Activated T-cell treated with anti-CD3 and anti-CD28 coated beads, Interleukin-2, amount 50 U/mL, for 48 hours (primary cell): Measurements from ENCODE around the gene CPA5.

Experiments used
- DNase-seq, 2 experiments: peaks; one replicate each; pipeline ENCODE4 v3.0.0-alpha.2; 2020

The CPA5 gene

DNA sequence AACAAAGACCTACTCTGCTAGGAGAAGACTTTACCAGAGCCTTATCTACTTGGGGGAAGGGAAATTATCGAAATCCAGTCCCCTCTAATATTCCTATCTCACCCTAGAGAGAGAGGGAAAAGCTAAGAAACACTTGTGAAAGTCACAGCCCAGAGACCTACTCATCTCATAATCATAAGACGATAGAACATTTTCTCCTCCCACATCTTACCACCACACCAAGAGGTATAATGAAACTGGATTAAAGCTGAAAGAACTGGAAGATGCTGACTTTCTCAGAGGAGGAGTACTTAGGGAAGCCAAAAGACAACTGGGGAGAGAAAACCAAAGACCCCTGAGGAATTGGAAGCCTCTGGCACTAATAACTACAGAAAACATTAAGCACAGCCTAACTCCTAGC, 10.8 kb upstream of the CPA5 start:
- no peak for DNase-seq

DNA sequence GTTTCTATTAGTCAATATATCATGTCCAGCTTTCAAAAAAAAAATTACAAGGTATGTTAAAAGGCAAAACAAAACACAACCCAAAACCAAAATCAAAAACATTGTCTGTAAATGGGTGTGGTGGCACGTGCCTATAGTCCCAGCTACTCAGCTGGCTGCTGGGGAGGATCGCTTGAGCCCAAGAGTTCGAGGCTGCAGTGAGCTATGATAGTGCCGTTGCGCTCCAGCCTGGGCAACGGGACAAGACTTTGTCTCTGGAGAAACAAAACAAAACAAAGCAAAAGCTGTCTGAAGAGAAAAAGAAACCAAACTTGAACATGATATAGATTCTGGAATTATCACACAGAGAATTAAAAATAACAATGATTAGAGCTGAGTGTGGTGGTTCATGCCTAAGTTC, 10.3 kb upstream of the CPA5 start:
- DNase-seq = no peak

DNA sequence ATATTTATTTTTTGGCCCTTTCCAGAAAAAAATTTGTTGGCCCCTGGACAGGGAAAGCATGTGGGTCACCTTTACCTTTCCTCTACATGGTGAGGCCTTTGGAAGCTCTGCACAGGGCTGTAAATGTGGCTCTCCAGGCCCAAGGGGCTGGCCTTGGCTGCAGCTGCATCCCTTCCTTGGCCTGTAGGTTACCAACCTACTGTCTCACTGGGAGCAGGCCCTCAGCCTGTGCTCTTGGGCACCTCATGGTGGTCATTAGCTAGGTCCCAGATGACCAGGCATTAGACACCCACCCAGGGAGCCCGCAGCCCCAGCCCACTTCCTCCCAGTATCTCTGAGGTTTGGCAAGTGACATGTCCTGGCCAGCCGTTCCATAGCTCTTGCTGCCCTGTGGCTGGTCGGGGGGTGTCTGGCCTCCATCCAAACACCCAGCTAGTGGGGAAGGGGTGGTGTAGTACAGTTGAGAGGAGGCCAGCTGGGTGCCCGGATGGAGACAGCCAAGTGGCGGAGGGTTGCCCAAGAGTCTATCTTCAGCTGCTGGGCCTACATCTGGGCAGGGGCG, 7.1 kb upstream of the CPA5 start:
- DNase-seq = no peak

DNA sequence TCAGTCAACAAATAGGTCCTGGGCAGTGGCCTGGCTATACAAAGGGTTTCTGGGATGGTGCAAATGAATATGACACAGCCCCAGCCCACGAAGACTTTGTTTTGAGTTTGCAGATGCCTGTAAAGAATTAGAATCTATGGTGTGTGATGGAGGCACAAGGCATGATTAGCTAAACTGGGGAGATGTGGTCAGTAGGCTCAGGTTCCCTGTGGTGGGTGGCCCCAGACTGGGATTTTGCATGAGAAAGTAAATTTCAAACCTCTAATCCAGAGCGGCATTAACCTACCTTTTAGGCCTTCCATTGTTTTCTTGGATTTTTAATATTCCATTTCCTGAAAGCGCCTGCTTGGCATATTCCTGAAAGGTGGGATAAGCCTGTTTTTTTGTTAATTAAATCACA, 6.4 kb upstream of the CPA5 start:
- no peak for DNase-seq

DNA sequence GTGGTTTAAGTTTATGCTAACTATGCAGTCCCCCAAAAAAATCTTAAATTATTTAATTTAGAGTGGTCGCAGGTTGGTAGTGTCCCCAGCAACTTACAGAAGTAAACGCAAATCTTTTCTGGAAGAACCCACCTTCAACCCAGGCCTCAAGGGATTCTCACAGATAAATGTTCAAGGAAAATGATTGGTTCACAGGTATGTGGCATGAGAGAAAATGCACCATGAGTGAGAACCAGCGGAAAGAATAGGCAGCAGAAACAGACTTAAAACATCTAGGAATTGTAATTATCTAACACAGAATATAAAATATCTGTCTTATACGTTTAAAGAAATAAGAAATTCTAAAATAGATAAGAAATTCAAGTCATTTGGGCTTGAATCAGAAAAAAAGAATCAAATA, 2.7 kb upstream of the CPA5 start:
- no peak for DNase-seq

DNA sequence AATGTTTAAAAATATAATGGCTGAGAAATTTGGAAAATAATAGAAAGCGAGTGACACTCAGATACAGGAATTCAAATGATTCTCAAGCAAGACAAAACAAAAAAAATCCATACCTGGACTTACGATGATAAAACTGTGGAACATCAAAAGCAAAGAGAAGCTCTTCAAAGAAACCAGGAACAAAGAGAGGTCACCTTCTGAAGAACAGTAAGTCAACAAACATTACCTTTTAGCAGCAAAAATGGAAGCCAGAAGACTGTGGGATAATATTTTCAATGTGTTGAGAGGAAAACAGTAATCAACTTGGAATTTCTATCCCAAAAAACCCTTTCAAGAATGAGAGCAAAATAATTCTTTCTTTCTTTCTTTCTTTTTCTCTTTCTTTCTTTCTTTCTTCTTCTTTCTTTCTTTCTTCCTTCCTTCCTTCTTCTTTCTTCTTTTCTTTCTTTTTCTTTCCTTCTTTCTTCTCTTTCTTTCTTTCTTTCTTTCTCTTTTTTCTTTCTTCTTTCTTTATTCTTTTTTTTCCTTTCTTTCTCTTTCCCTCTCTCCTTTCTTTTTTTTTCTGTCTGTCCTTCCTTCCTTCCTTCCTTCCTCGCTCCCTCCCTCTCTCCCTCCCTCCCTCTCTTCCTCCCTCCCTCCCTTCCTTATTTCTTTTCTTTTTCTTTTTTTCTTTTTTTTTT, 1.8 kb upstream of the CPA5 start:
- no peak for DNase-seq

DNA sequence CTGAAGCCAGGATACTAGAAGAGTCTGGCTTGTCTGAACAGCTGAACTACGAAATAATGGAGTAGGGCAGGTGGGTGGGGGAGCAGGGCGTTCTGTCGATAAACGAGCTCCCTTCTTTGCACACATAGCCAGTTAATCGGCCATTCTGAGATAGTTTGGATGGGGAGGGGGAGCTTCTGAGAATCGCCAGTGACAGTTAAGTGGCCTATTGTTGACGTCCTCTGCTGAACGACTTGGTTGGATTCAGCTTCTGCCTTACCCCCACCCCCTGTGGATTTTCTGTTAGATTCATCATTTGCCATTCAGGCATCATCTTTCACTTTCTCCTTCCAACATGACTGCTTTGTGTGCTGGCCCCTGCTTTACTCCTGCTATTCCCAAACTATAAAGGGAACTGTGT, 520 bp downstream of the CPA5 start:
- no peak for DNase-seq

DNA sequence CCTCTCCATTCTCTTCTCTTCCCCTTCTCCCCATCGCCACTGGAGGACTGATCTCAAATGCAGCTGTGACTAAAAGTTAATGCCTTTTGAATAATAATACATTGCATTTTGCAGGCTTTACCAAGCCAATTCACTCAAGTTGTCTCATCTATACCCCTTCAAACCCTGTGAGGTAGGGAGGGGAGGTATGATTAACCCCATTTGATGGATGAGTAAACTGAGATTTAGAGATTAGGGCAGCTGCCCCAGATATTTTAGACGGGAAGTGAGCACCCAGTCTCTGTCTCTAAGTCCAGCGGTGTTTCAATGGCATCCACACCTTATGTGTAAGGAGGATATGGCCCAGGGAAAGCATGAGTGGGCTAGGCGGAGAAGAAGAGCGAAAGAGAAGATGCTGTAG, 1.1 kb downstream of the CPA5 start:
- no peak for DNase-seq

DNA sequence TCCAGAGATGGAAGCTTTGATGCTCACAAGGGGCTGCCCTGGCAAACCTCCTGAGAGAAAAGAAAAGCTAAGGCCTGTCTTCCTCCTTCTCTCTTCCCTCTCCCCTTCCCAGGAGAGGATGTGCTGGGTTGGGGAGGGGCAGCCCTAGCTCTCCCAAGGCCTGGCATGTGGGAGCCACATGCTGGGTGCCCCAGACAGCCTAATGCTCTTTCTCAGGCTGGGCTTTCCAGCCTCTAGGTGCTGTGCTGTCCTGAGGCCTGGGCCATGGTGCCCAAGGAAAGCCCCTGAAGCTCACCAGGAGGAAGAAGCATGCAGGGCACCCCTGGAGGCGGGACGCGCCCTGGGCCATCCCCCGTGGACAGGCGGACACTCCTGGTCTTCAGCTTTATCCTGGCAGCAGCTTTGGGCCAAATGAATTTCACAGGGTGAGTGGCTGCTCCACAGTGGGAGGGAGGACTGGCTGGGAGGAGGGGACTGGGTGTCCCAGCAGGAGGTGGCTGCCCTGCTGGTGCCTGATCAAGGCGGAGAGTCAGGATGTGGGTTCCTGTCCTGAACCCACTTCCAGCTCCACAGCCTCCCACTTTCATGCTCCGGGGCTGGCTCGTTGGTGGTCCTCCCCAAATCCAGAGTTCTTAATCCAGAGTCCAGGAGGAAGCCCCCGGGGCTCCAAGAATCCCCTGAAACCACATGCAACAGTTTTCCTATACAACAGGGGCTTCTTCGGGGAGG, 1.7 kb downstream of the CPA5 start:
- no peak for DNase-seq

DNA sequence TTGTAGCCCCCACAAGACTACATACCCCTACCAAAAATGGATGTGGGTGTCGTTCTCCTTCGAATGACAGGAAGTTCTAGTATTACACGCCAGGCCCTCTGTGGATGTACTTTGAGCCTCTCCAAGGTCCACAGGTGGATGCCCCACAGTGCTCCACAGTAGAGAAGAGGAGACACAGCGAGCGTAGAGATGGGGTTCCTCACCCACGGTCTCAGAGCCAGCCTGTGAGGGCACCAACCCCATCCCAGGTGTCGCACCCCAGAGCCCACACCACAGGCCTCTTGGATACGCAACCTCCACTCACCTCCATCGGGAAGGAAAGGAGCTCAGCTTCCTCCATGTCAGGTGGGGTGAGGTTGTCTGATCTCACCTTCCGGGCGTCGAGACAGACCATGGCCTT, 2.3 kb downstream of the CPA5 start:
- DNase-seq = no peak

DNA sequence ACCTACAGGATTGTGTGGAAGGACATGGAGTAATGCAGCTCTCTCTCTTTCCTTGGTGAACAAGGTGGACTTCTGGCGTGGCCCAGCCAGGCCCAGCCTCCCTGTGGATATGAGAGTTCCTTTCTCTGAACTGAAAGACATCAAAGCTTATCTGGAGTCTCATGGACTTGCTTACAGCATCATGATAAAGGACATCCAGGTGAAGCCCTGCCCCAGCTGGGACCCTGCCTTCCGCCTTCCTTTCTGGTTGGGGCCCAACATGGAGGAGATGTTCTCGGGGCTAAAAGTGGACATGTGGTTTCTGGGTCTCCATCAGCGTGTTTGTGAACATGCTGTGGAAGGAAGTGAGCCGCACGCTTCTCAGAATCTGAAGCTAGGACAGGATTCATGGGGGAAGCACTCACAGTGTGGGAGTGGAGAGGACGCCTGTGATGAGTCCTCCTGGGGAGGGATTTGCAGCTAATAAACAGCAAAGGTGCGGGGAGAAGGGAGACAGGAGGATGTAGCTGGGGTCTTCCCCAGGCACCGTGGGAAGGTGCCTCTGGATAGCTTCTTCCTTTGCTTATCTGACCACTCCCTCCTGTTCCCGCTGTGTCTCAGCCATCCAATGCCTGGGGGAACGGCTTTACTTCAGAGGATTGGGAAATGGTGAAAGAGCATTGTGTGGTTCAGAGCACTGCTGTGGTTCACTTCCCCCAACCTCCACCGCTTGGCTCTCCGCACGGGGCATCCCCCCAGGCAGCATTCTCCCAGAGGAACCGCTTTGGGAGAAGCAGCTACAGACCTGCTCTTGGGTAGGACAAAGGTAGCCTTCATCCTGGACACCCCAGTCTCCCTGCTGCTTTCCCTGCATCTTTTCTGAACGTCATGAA, 5.5 kb downstream of the CPA5 start:
- no peak for DNase-seq

DNA sequence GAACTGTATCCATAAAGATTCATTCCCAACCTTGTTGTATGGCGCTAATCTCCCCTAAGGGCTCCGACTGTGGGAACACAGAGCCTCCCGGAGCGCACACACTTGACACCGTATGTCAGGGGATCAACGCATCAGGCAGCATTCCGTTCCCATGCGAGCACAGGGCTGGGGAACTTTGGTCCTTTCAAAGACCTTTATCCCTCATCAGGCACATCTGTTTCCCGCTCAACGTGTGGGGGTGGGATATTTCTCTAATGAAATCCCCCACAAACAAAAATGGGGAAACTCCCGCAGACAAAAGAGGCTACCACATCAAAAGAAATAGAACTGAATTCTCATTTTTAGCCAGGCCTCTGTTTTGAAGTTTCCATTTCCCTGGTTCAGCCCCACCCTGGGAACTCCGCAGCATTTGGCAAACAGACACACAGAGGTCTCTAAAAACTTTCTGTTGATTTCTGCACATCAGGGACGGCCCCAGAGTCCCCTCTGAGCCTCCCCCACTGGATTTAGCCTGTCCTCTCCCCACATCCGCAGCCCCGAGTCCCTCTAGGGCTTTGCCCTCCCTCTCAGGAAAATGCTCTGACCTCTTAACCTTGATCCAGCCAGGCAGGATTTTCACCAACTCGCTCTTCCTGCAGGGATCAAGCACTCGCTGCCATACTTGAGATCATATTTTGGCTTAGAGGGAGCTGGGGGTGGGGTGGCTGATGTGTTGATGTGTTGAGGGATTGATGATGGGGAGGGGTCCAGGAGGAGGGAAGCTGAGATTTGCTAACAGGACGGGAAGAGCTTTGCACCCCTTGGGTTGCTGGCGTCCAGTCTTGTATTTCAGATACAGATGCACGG, 6.6 kb downstream of the CPA5 start:
- no peak for DNase-seq

DNA sequence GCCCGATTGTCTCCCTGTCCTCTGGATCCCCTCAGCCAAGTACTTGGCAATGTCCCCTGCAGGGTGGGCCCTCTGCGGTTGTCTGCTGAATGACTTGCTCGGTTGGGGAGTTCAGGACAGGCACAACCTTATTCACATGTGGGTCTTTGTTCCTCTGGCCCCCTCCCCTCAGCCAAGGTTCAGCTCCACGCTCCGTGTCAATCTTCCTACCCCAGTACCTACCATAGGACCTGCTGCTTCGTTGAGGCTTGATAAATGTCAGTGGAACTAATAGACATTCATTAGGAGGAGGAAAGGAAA, 7.1 kb downstream of the CPA5 start:
- DNase-seq = no peak

DNA sequence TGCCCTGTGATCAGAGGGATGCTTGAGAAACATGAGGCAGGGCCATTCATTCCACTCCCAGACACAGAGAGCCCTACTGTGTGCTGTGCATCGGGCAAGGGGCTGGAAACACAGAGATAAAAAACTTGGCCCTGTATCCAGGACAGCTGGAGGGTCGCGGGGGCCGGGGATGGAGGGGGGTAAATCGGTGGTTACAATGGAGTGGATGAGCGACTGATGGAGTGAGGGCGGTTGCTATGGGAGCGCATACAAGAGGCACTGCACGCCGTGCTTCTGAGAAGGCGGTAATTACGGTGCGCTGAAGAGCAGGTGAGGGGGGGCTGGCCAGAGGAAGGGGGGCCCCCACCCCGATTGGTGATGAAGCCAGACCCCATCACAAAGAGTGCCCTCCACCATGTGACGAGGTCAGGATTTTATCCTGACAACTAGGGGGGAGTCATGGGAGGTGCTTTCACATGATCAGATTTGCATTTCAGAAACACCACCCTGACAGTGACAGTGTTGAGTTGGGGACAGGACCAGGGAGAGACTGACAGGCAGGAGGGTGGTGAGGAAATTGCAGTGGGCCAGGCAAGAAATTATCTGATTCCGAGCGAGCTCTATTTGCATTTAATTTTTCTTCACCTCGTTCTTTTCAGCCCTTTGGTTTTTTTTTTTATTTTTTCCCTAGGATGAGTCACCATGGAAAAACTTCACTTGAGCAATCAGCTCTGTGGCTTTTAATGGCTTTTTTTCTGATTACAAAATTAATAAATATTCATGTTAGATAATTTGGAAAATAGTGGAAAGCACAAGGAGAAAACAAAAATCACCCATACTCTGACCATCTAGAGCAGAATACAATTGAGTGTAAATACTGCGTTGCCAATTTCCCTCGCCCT, 7.8 kb downstream of the CPA5 start:
- DNase-seq = no peak

DNA sequence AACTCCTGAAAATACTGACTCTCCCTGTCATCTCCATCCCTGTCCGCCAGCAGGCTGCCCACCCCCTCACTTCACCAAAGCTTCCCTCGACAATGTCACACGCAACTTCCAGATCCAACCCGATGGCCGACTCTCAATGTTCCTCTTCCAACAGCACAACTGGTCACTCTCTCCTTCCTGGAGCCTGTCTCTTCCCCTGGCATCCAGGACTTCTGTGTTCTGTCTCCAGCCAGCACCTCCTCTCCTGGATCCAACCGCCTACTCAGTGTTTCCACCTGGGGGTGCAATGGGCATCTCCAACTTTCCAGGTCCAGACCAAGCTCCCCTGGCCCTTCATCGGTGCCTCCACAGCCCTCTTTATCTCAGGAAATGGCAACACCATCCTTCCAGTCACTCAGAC, 8.6 kb downstream of the CPA5 start:
- DNase-seq = no peak

DNA sequence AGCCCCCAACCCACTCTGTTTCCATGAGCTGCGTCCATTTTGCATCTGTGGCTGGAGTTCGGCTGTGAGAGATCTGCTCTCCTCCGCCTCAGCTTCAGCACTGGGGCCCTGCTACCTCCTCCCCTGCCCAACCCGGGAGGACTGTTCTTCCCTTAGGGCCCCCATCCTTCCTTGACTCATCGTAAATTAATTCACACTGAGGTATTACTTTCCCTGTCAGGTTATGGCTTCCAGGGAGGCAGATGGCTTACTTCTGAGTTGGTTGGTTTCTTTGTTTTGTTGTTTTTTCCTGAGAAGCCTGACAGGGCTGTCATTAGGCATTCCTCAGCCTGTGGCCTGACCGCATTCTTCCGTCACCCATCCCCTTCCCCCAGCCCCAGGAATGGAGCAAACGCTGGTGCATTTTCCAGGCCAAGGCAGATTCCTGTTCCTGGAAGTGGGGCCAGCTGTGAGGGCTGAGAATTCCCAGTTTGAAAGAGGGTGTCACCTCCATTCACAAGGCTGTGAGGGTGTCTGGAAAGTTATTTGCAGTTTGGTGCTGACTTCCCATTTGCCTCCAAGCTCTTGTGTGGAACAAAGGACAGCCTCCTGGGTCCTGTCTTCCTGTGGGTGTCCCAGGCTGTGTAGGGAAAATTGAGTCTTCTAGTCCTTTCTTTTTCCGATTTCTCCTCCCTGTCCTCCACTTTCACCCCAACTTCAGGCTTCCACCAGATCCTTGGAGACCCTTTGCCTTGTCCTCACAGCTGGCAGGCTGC, 11.7 kb downstream of the CPA5 start:
- no peak for DNase-seq

DNA sequence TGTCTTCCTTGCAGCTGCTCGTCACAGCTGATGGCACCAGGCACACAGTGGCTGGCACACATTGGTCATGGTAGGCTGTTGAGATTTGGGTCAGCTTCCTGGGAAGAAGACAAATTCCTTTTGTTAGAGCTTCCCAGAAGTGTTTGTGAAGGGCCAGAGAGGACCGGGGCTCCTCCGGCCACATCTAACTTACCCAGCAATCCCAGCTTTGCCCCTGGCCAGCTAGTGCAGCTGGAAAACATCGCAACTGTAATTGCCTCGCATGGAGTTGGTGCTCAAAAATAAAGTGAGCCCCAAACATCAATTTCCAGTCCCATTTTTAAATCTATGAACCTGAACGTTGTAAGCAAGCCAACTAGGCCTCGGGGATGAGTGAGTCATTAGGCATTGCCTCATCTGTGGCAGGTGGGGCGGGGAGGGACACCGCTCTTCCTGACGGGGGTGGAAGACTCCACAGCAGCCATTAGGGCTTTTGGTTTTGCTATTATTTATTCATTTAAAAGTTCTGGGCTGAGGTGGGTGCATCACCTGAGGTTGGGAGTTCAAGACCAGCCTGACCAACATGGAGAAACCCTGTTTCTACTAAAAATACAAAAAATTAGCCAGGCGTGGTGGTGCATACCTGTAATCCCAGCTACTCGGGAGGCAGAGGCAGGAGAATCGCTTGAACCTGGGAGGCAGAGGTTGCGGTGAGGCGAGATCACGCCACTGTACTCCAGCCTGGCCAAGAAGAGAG, 12.4 kb downstream of the CPA5 start:
- no peak for DNase-seq

DNA sequence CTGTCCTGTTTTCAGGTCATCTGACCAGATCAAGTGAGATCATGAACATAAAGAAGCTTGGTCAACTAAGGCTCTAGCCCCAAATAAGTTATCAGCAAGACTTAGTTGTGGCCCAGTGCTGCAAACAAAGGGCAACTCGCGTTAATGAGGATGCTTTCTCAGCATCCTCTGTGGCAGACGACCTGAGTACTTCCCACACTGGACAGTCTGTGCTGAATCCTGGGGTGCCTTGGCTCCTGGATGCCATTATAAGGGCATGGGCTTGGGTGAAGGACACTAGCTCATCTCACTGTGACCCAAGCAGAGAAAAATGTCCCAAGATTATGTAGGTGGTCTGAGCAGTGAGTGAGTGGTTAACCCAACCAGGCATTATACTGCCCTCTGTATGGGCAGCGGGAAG, 13.9 kb downstream of the CPA5 start:
- DNase-seq = no peak

DNA sequence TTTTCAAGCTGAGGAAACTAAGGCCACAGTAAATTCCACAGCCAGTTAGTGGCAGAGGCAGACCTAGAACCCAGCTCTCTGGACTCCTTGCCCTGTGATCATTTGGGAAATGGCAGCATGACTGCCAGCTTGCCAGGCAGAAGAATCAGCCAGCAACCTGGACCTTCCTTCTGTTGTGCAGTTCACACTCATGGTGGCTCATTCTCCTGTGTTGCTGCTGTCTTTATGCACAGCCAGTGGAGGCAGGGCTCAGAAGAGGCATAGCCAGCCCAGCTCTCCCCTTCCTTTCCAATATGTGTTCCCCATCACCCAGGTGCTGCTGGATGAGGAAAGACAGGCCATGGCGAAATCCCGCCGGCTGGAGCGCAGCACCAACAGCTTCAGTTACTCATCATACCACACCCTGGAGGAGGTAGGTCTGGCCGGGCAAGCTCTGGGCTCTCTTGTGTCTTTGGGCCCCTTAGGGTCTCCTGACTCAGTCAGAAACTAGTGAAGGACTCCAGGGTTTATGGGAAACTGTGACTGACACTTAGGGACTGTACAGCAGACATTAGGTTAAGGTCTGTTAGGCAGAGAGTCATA, 14.8 kb downstream of the CPA5 start:
- DNase-seq = no peak

DNA sequence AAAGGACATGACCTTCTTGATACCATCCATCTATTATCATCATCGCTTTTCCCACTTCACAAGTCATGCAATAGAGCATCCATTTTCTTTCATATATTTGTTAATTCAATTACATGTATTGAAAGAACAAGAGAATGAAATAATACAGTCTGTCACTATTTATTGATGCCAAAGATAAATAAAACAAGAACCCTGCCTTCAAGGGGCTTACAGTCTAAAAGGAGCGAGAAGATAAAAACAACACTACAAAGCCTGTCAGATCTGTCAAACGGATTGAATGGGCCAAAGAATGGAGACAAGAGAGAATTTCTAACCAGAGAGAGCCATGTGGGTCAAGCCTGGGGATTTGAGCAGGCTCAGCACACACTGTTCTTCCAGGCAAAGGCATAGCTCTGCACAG, 15.9 kb downstream of the CPA5 start:
- DNase-seq = no peak
